Measurements from ENCODE around the gene SHC2.

DNA sequence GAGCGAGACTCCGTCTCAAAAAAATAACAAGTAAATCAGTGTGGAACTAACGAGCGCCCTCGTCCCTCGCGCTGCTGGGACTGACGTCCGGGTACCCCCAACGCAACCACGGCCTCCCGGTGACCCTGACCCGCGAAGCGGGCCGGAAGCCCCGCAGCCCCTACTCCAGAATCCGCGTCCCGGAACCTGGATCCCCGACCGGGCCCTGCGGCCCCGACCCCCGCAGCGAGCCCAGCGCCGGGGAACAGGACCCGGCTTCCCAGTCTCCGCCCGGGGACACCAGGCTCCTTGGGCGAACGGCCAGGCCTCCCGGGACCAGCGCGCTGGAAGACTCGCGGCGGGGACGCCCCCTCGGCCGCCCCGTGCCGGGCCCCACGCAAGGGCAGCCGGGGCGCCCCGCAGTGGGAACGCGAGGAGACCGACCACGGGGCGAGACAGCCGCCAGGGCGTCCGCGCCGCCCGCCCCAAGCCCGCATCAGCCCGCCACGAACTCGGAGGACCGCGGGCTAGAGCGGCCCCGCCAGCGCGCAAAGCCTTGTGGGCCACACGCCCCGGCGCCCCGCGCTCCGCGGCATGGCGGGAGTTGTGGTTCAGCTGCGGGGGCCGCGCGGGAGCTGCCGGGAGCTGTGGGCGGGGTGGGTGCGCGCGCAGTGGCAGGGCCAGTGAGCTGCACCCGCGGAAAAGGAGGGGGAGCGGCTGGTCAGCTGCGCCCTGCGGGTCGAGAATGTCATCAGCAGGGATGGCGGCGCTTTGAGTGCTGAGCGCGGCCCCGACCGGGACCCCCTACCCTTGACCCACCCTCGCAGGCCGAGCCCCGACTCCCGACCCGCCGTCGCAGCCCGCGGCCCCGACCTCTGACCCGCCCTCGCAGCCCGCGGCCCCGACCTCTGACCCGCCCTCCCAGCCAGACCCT lies 27.9 kb upstream of the SHC2 start:
- TF ChIP-seq GATA2 (IDR thresholded peaks at IDR 0.05; ENCODE audit: low read depth, low read length) (no peak), GATA3 (IDR thresholded peaks at IDR 0.05; ENCODE audit: low read depth, low read length) (no peak)
